Measurements from ENCODE around the gene TAGLN2.
A peak's percentile ranks its signal among the peaks of the same experiment; 100 is the strongest.

Gene TAGLN2

GRCh38 chr1:159949123-159949522, 23.8 kb upstream of the TAGLN2 start:
- no peak for DNase-seq (ENCODE audit: low spot score)

- DNase-seq (ENCODE audit: low spot score) = no peak
These were observed 22.6 kb upstream of the TAGLN2 start for GRCh38 chr1:159947942-159948341.

- no peak for DNase-seq (ENCODE audit: low spot score)
These were observed 21.2 kb upstream of the TAGLN2 start for GRCh38 chr1:159946242-159947187.

- peak; percentile 50 for DNase-seq (ENCODE audit: low spot score)
These were observed 20.4 kb upstream of the TAGLN2 start, which contains the start of gene IGSF9 for GRCh38 chr1:159945483-159946241. TSS of gene IGSF9 (minus strand) at chr1:159945613. CDS start at chr1:159943454, 2,159 bp downstream.

- DNase-seq (ENCODE audit: low spot score) = no peak
These were observed 19.5 kb upstream of the TAGLN2 start for GRCh38 chr1:159944623-159945455.

GRCh38 chr1:159943908-159944622, 18.8 kb upstream of the TAGLN2 start:
- no peak for DNase-seq (ENCODE audit: low spot score)

- DNase-seq (ENCODE audit: low spot score) = no peak
These were observed 18.0 kb upstream of the TAGLN2 start for GRCh38 chr1:159943278-159943640.

- no peak for DNase-seq (ENCODE audit: low spot score)
These were observed 17.4 kb upstream of the TAGLN2 start for GRCh38 chr1:159942632-159943277.

GRCh38 chr1:159941591-159942560, 16.6 kb upstream of the TAGLN2 start:
- DNase-seq (ENCODE audit: low spot score) = no peak

GRCh38 chr1:159941141-159941540, 15.8 kb upstream of the TAGLN2 start:
- DNase-seq (ENCODE audit: low spot score) = no peak

- no peak for DNase-seq (ENCODE audit: low spot score)
These were observed 14.8 kb upstream of the TAGLN2 start for GRCh38 chr1:159940006-159940620.

GRCh38 chr1:159939678-159940002, 14.3 kb upstream of the TAGLN2 start:
- no peak for DNase-seq (ENCODE audit: low spot score)

- no peak for DNase-seq (ENCODE audit: low spot score)
These were observed 13.8 kb upstream of the TAGLN2 start for GRCh38 chr1:159938905-159939677.

GRCh38 chr1:159938211-159938852, 13.0 kb upstream of the TAGLN2 start:
- DNase-seq (ENCODE audit: low spot score) = no peak

GRCh38 chr1:159937054-159937750, 11.9 kb upstream of the TAGLN2 start:
- no peak for DNase-seq (ENCODE audit: low spot score)

- DNase-seq (ENCODE audit: low spot score) = no peak
These were observed 11.1 kb upstream of the TAGLN2 start for GRCh38 chr1:159936273-159936904.

GRCh38 chr1:159935719-159936272, 10.5 kb upstream of the TAGLN2 start:
- DNase-seq (ENCODE audit: low spot score) = no peak

Data from globus pallidus (tissue), 1 donor.